ENCODE results near the gene TPRG1.
A peak's percentile ranks its signal among the peaks of the same experiment; 100 is the strongest.
"Not testable (repeated sequence)": the region's sequence is repeated elsewhere in the genome, so short reads cannot be mapped to it uniquely, and the experiment has no call there.

The TPRG1 gene

DNA sequence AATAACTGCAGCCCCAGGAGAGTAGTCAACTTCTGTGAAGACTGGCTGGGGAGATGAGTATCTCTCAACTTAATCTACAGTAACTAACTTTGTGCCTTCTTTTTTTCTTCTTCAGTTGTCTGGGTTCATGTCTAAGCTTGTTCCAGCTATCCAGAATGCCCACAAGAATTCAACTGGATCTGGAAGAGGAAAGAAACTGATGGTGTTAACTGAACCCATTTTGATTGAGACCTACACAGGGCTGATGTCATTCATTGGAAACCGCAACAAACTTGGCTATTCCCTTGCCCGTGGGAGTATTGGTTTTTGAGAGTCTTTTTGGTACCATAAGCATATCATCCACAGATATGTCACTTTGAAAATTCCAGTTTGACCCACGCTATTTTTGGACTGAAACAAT, 148.7 kb downstream of the TPRG1 start:
- DNase-seq: no peak

- no peak for DNase-seq
Observed at GRCh38 chr3:189322339-189322738, 150.6 kb downstream of the TPRG1 start.

DNA sequence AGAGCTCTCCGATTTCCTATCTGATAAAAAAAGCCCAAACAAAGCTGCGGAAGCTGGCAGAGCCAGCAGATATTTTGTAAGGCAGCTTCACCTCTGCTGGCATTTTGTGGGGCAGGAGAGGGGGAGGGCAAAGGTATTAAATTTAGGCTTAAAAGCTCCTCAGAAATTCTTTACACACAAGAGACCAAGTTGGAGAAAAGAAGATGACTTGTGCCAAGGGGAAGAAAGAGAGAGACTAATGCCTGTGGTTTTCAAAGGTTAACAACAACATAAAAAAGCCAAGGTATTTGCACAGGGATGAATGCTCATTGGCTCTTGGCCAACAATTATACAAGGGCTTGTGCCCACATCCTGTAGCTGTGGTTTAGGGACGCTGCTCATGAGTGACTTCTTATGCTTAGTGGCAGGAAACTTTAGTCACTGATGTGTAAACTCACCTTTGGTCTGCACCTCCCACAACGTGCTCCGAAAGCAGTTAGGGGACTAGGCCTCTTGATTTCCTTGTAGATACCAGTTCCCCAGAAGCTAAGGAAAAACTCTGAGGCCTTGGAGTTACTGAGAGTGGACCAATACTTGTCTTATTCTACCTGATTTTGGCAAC, 152.9 kb downstream of the TPRG1 start:
- peak; percentile 90 for DNase-seq

- DNase-seq: no peak
Observed at GRCh38 chr3:189325454-189325853, 153.7 kb downstream of the TPRG1 start.

DNA sequence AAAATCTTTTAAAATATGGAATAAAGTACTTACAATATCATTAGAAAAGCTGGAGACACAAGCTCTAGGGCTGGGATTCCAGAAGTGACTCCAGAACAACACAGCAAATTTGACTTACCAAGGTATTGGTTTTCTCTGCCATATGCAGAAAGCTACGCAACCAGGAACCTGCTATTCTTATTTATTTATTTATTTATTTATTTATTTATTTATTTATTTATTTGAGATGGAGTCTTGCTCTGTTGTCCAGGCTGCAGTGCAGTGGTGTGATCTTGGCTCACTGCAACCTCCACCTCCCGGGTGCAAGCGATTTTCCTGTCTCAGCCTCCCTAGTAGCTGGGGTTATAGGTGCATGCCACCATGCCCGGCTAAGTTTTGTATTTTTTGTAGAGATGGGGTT, 157.9 kb downstream of the TPRG1 start:
- DNase-seq: not testable (repeated sequence)

DNA sequence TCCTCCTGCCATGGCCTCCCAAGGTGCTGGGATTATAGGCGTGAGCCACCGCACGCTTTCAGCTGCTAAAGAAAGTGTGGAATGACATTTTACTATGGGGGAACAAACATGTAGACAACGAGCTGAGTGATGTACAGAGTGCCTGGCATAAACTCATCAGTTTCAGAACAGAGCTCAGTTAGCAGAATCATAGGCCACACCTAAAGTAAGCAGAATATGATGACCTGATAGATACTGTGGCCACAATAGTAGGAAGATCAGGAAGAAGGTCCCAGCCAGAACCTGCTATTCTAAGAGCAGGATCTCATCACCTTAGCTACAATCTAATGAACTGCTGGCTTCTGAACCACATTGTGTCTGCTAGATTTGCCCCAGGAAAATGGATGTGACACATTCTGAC, 158.3 kb downstream of the TPRG1 start:
- DNase-seq: no peak

DNA sequence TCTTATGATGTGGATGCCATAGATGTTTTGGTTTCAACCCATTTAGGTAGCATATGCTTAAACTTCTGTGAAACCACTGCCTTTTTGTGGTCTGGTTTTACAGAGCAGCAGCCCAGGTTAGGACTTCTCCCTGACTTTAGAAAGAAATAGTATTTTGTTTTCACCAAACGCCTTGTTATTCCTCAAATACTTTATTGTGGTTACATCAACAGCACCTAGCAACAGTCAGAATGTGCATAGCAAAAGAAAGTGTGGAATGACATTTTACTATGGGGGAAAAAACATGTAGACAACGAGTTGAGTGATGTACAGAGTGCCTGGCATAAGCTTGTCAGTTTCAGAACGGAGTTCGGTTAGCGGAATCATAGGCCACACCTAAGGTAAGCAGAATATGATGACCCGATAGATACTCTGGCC, 159.2 kb downstream of the TPRG1 start:
- DNase-seq: no peak

DNA sequence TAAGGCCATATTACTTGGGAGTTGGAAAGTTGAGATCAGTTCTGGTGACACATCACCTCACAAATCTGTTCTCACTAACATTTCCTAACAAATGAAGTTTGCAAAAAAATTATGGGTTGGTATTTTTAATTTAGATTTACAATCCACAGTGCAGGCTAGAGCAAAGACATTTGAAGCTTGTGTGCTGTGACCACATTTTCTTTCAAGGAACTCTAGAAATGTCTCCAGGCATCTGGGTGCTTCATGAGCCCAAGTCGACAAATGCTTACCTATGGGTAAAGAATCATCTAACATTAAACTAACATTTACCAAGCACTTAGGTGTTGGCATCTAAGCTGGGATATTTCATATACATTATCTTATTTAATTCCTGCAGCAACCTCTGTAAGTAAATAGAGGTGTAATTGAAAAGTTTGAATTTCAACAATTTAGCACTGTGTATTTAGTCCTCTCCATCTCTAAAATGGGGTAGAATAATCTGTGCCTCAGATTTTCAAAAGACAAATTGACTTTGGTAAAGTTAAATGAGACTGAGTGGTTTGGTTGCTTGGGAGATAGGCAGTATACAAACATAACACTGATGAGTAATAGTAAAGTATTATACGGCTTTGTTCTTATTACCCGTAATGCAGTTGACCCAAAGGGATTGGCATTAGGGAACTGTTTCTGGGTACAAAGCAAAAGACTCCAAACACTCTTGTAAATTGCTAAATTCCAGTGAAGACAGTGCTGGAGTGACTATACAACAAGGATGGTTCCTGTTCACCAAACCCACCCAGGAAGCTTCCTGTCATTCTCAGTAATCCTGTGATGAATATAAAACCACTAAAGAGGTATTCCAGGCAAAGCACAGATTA, 162.5 kb downstream of the TPRG1 start:
- DNase-seq: no peak

GRCh38 chr3:189337673-189338091, 165.9 kb downstream of the TPRG1 start:
- no peak for DNase-seq

DNA sequence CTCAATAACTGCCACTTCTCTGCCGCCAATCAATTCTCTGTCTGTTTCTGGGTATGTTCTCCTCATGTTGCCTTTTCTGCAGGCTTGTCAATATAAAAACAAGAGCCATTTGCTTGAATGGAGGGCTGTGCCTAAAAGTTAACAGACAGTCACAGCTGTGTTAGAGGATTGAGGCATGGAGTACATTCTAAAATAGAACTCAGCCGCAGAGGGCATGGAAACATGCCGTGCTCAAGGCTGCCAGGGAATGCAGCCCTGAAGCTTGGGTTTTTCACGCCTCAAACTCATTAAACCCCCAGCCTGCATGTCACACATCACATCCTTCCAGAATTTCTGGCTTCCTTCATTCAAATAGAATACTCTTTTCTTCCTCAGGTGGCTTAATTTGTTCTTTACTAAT, 166.6 kb downstream of the TPRG1 start:
- DNase-seq: no peak

DNA sequence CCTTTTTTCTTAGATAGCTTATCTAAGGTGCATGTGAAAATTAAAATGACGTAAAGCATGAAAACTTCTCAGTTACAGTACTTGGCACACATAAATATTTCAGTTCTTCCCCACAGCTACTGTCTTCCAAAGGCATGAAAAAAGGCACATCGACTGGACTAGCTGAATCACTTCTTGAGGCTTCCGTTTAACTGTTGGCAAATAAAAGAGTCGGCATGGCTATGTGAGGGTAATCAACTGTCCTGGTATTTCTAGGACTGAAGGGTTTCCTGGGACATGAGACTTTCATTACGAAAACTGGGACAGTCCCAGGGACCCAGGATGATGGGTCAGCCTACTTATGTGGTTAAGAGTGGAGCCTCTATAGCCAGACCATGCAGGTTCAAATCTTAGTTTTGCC, 168.2 kb downstream of the TPRG1 start:
- no peak for DNase-seq

GRCh38 chr3:189340680-189341460, 169.1 kb downstream of the TPRG1 start:
- DNase-seq: no peak

- DNase-seq: no peak
Observed at GRCh38 chr3:189342811-189343210, 171.0 kb downstream of the TPRG1 start.

DNA sequence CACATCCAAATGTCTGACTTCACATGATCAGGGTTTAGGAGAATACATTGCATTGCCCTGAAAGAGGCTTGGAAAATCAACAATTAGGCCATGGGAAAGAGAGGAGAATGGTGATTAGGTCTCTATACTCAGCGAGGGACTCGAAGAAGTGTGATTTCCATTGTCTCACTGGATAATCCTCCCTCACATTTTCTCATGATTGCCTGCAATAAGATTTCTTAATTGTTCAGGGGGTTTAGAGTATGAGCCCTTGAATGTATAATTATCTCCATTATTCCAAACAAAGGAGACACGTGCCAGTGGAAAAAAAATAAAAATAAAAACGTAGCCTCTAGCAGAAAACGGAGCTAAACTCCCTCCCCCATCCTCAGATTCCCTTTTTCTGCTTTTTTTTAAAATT, 173.2 kb downstream of the TPRG1 start:
- peak; percentile 85 for DNase-seq

DNA sequence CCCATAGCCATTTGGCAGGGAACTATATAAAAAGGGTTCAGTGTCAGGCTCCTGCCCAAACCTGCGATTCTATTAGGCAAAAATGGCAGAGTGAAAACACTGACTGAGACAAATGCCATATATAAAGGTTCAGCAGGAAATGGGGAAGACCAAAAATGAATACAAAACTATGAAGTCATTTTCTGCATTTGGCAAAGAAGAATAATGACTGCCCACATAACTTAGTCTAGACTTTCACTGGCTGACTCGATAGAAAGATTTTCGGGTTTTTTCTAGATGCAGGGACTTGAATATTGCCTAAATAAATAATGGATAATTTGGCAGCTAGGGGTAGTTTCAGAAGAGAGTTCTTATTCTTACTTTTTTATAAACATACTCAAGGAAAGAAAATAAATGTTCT, 178.0 kb downstream of the TPRG1 start:
- DNase-seq: no peak

GRCh38 chr3:189353318-189353965, 181.7 kb downstream of the TPRG1 start:
- DNase-seq: peak; percentile 11

DNA sequence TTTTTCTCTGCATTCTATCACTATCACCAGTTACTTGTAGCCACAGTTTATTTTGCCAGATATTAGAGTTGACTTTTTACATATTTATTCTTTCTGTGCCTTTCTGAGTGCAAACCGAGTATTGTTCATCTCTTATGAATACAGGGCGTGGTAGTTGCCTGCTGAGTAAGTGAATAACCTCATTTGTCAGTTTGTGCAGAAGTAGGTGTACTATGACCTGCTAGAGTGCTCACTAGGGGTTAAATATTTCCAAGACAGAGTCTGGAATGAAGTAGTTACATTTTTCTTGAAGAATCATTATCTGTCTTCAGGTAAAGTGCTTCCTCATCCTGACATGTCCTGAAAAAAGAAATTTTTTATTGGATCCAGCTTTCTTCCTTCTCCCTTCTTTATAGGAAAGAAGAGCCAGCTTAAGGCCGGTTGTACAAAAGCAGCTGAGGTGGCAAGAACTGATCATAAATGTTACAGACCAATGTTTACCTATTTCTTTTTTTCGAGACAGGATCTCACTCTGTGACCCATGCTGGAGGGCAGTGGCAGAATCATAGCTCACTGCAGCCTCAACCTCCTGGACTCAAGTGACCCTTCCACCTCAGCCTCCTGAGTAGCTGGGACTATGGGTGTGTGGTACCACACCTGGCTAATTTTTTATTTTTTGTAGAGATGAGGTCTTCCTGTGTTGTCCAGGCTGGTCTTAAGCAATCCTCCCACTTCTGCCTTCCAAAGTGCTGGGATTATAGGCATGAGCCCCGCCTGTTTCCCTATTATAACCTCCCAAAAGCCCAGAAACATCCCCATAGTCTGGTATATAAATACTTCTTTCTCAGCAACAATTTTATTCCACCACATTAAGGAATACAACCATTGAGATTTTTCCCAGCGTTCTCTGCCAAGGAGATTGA, 182.5 kb downstream of the TPRG1 start:
- DNase-seq: no peak

DNA sequence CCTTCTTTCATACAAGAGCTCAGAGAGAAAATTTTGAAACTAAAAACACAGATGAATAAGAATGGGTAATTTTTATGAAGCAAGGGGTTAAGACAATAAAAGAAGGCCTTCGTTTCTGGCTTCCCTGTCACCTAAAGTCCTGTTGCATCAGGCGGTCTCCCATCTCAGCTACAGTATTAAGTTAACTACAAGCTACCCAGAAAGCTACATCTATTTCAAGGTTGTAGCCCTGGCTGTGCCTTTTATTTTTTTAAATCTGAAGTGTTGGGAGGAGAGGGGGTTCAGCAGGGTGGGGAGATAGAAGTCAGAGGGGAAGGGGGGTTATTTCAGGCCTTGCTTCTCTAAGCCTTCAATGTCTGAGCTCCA, 183.3 kb downstream of the TPRG1 start:
- no peak for DNase-seq

DNA sequence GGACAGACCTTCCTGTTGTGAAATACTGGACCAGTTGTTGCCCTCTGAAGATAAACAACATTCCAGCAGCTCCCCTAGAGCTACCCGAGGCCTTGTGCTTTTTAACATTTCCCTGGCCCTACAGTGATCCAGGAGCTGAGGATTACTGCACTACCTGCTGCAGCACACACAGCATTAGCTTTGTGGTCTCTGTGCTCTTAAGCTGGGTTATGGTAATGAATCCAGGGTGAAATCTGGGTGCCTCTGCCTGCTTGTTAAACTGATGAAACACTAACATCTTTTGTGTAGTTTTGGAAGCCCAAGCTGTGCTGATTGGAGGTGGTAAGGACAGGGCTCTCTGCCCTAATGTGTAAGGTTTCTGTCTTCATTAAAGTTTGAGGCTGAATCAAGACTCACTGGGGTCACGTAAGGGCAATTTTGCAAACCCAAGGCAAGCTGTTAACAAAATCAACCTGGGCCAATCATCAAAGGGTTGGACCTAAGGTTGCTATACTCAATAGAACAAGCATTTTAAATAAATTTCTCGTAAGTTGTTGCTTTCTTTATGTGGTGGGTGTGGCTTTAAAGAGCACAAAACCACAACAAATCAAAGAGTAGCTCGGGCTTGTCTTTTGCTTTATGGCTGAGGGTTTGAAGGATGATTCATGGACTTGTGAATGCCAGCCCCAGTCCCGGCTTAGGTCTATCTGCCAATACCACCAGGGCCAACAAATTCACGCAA, 183.9 kb downstream of the TPRG1 start:
- DNase-seq: no peak

GRCh38 chr3:189360291-189360690, 188.5 kb downstream of the TPRG1 start:
- DNase-seq: no peak

DNA sequence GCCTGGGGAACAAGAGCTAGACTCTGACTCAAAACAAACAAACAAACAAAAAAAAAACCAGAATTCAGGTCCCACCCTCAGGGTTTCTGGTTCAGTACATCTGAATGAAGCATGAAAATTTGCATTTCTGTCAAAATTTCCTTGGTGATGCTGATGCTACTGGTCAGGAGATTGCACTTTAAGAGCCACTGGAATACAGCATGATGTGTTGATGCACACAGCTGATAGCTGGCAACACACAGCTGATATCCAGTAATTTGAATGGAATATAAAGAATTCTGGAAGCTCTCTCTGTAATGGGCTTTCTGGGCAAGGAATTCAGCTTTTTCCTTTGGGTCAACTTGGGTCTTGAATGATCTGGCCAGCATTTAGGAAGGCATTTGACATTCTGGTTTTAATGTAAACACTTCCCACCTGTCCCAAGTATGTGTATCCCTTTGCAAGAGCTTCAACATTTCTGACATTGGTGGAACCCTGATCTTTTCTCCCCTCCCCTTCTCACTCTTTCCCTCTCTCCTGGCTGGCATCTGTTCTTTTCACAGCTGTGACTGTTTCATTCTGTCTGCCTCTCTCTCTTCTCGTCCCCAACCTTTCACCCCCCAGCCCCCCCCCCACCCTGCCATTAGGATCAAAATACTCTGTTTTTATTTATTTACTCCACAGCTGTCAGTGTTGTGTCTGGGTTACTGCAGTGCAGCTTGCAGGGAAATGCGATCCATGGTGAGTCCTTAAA, 189.5 kb downstream of the TPRG1 start:
- DNase-seq: no peak
